GM20000 (cell line): ENCODE data around the gene POU6F1.
"Not testable (repeated sequence)": the region's sequence is repeated elsewhere in the genome, so short reads cannot be mapped to it uniquely, and the experiment has no call there.

Experiments used
- DNase-seq: peaks from one replicate; pipeline ENCODE4 v3.0.0; 2012; ENCODE audit warnings: low spot score
- TF ChIP-seq, protein P1 (sequence below): IDR thresholded peaks from 2 replicates; pipeline ENCODE4 v1.5.1; 2012; ENCODE audit warnings: mild to moderate bottlenecking, control low read depth; ENCODE audit errors: extremely low read depth, missing control alignments

Gene POU6F1

DNA sequence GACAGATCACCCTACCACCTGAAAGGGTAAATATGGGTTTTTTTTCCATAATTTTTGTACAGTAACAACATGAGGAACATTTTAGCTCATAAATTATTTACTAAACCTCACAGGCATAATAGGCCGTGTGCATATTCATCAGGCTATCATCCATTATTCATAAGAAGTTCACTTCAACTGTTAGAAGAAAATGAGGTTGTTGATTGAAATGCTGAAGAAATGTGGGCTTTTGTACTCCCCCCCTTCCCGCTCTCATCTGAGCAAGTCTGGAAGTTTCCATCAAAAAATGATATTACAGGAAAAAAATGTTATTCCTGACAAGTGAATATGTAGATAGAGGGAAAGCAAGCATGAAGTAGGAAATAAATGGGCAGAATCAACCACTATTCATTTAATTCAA, 7.9 kb upstream of the POU6F1 start:
- TF ChIP-seq, protein P1, sequence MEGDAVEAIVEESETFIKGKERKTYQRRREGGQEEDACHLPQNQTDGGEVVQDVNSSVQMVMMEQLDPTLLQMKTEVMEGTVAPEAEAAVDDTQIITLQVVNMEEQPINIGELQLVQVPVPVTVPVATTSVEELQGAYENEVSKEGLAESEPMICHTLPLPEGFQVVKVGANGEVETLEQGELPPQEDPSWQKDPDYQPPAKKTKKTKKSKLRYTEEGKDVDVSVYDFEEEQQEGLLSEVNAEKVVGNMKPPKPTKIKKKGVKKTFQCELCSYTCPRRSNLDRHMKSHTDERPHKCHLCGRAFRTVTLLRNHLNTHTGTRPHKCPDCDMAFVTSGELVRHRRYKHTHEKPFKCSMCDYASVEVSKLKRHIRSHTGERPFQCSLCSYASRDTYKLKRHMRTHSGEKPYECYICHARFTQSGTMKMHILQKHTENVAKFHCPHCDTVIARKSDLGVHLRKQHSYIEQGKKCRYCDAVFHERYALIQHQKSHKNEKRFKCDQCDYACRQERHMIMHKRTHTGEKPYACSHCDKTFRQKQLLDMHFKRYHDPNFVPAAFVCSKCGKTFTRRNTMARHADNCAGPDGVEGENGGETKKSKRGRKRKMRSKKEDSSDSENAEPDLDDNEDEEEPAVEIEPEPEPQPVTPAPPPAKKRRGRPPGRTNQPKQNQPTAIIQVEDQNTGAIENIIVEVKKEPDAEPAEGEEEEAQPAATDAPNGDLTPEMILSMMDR, result no peak
- DNase-seq, result no peak

DNA sequence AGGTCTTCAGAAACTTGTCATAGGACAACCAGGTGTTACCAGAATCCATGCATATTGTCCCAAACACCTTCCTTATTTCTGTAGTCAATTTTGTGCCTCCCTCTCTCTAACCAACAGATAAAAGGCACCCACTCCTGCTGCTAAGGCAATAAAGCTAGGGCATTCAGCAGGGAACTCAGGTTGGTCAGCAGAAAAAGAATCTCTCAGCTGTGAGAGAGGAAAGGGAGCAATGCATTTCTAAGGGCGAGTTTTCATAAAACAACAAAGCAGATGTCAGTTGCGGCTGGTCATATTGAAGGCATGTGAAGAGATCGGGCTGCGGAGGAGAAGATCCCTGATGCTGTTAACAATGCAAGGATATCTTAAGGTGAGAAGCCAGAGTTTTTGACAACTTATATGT, 7.4 kb upstream of the POU6F1 start:
- no peak for DNase-seq
- TF ChIP-seq, protein P1, result no peak

DNA sequence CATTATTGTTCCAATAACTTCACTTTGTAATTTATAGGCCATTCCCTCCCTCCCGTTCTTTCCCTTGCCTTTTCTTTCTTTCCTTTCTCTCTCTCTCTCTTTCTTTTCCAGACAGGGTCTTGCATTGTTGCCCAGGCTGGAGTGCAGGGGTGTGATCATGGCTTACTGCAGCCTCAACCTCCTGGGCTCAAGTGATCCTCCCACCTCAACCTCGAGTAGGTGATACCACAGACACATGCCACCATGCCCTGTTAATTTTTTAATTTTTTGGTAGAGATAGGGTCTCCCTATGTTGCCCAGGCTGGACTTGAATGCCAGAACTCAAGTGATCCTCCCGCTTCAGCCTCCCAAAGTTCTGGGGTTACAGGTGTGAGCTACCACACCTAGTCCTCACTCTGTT, 6.8 kb upstream of the POU6F1 start:
- DNase-seq, result no peak
- TF ChIP-seq, protein P1, result no peak

DNA sequence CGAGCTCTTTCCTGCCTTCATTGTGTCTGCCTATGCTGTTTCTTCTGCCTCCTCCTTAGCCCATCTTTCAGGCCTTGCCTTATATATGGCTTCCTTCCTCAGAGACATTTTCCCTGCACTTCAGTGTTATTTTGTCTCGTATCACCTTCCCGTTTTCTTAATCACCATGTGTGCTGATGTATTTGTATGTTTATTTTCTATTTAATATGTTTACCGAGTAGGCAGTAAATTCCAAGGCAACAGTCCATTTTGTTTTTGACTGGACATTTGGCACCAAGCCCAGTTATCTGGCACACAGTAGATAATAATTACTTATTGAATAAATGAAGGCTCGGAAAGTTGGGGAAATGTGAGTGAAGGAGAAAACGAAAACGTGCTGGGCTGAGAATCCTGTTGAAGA, 4.6 kb upstream of the POU6F1 start:
- no peak for DNase-seq
- TF ChIP-seq, protein P1, result no peak

DNA sequence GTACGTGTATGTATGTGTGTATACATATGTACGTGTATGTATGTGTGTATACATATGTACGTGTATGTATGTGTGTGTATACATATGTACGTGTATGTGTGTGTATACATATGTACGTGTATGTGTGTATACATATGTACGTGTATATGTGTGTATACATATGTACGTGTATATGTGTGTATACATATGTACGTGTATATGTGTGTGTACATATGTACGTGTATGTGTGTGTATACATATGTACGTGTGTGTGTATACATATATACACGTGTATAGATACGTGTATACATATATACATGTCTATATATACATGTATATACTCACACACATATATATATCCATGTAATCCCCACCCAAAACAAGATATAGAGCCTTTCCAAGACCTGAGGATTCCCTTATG, 2.0 kb upstream of the POU6F1 start:
- DNase-seq, result not testable (repeated sequence)

DNA sequence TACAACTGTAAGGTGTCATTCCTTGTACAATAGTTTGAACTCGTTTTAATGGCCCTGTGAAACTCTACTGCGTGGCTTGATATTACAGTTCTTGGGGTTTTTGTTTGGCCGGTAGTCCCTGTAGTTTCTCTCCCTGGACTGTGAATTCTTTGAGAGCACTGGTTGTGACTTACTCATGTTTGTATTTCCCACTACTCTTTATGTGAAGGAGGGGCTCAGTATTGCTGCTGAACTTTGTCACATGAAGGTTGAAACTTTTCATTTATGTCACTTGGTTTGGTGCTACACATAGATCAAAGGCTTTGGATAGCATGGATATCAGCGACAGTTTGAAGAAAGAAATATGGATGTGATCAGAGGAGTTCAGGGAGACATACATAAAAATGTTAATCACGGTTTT, 1.5 kb upstream of the POU6F1 start:
- TF ChIP-seq, protein P1, result no peak
- DNase-seq, result no peak

DNA sequence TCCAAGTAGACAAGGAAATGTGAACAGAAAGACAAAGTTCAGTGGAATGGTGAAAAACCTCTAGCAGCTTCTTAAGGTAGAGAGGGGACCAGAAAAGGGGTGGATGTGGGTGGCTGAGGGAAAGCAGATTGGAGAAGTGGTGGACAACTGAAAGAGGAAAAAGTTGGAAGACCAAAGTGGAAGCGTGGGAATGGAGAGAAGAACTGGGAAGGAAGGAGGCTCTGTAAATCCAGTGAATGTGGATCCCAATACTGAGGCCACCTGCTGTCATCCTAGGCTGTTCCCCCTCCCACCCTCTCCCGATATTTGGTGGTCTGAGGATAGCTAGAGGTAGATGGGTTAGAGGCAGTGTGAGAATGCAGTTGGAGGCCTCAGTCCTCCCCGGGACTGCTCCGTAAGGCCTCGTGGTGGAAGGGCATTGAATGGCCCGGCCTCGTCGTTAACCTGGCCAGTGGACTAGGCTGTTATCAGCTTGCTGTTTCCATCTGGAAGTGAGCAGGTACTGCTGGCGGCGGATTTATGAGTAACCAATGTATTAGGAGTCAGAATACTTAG, 822 bp upstream of the POU6F1 start:
- no peak for DNase-seq
- TF ChIP-seq, protein P1, result no peak

DNA sequence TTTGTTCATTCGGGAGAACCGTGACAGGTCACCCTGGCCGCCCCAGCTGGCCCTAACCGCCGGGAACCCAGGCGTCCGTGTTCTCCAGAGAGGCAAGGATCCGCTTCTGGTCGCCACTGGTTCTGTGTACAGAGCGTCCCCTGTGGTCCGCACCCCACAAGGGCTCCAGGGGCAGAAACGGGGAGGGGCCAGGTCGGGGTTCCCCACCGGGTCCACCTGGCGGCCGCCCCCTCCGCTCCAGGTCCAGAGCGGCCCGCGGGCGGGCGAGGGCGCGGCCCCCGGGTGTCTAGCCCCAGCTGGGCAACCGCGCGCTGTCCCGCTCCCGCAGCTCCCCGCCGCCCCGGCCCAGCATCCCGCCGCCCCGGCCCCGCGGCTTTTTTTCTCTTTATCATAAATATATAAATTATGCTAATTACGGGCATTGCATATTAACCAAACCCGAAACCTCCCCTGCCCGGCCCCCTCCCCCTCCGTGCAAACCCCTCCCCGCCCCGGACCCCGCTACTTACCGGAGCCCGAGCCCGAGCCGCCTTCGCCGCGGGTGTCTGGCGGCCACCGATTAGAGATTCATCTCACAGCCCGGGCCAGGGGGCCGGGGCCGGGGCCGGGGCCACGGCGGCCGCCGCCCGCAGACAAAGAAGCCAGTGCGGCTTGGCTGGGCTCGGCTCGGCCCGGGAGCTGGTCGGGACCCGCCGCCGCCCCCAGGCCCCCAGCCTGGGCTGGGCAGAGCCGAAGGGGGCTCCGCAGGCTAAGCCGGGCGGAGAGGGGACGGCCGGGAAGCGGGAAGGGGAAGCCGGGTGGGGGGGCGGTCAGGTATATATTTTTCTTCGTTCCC, 512 bp downstream of the POU6F1 start:
- TF ChIP-seq, protein P1, result peak; percentile 36

More for the DNA sequence above, 512 bp downstream of the POU6F1 start:
- DNase-seq, result peak; percentile 88
